Measurements from ENCODE around the gene LGALS1. TPM values are rescaled to one million over a fixed set of nuclear protein-coding genes. Genes with fewer than 3 reads are reported as not detected.

The LGALS1 gene
- total RNA-seq, 1 experiment from 2014 or later = 269 TPM

- intact Hi-C loops (cut with micrococcal nuclease; ENCODE audit: unreplicated experiment) = no loop called here
- no peaks in the 10 kb centered on the region for H3K36me3 ChIP-seq (ENCODE audit: insufficient read depth, low read length, poor library complexity, severe bottlenecking)
- BruUV-seq (replicated peaks) = no TSS peak
- no peak overlapping the region for H3K4me3 ChIP-seq (ENCODE audit: low read depth, low read length, poor library complexity, severe bottlenecking)
- no peaks in the 10 kb centered on the region for H3K4me1 ChIP-seq (ENCODE audit: insufficient read depth, low read length, poor library complexity, severe bottlenecking)
- no peak overlapping the region for H3K27ac ChIP-seq (ENCODE audit: low read depth, low read length, poor library complexity, severe bottlenecking)
- CTCF ChIA-PET = no interaction called here
- H3K27me3 ChIP-seq (replicated peaks; ENCODE audit: insufficient read depth, low read depth, low read length, poor library complexity) = no peaks in the 10 kb centered on the region
- no peak for DNase-seq (ENCODE audit: low spot score)
- H3K9me3 ChIP-seq (ENCODE audit: low read depth, low read length, poor library complexity, severe bottlenecking) = no peaks in the 10 kb centered on the region
- POLR2A ChIA-PET (ENCODE audit: low non-redundant PET) = no interaction called here
- TF ChIP-seq CTCF (conservative IDR thresholded peaks at IDR 0.05; ENCODE audit: low read depth, low read length) (no peak), EZH2 (IDR thresholded peaks at IDR 0.05; ENCODE audit: borderline replicate concordance, low read depth, low read length, poor library complexity, severe bottlenecking) (no peak)
Measured at GRCh38 chr22:37708580-37709444, 33.4 kb downstream of the LGALS1 start.

- DNase-seq (ENCODE audit: low spot score) = no peak
- Histone ChIP-seq H3K9me3 (ENCODE audit: low read depth, low read length, poor library complexity, severe bottlenecking) (no peaks in the 10 kb centered on the region), H3K4me3 (ENCODE audit: low read depth, low read length, poor library complexity, severe bottlenecking) (no peak overlapping the region), H3K27me3 (replicated peaks; ENCODE audit: insufficient read depth, low read depth, low read length, poor library complexity) (no peaks in the 10 kb centered on the region), H3K36me3 (ENCODE audit: insufficient read depth, low read length, poor library complexity, severe bottlenecking) (no peaks in the 10 kb centered on the region), H3K4me1 (ENCODE audit: insufficient read depth, low read length, poor library complexity, severe bottlenecking) (no peaks in the 10 kb centered on the region), H3K27ac (ENCODE audit: low read depth, low read length, poor library complexity, severe bottlenecking) (no peak overlapping the region)
- no TSS peak for BruUV-seq (replicated peaks)
- intact Hi-C loops (cut with micrococcal nuclease; ENCODE audit: unreplicated experiment) = no loop called here
- CTCF ChIA-PET = no interaction called here
- TF ChIP-seq EZH2 (IDR thresholded peaks at IDR 0.05; ENCODE audit: borderline replicate concordance, low read depth, low read length, poor library complexity, severe bottlenecking) (no peak), CTCF (conservative IDR thresholded peaks at IDR 0.05; ENCODE audit: low read depth, low read length) (no peak)
- POLR2A ChIA-PET (ENCODE audit: low non-redundant PET) = no interaction called here
Measured at GRCh38 chr22:37709445-37709765, 34.0 kb downstream of the LGALS1 start.

- no peaks in the 10 kb centered on the region for H3K9me3 ChIP-seq (ENCODE audit: low read depth, low read length, poor library complexity, severe bottlenecking)
- ChIA-PET POLR2A (ENCODE audit: low non-redundant PET) (no interaction called here), CTCF (no interaction called here)
- intact Hi-C loops (cut with micrococcal nuclease; ENCODE audit: unreplicated experiment) = no loop called here
- no peaks in the 10 kb centered on the region for H3K36me3 ChIP-seq (ENCODE audit: insufficient read depth, low read length, poor library complexity, severe bottlenecking)
- no peaks in the 10 kb centered on the region for H3K4me1 ChIP-seq (ENCODE audit: insufficient read depth, low read length, poor library complexity, severe bottlenecking)
- H3K27ac ChIP-seq (ENCODE audit: low read depth, low read length, poor library complexity, severe bottlenecking) = no peak overlapping the region
- DNase-seq (ENCODE audit: low spot score) = no peak
- BruUV-seq (replicated peaks) = no TSS peak
- H3K27me3 ChIP-seq (replicated peaks; ENCODE audit: insufficient read depth, low read depth, low read length, poor library complexity) = no peaks in the 10 kb centered on the region
- no peak overlapping the region for H3K4me3 ChIP-seq (ENCODE audit: low read depth, low read length, poor library complexity, severe bottlenecking)
- TF ChIP-seq CTCF (conservative IDR thresholded peaks at IDR 0.05; ENCODE audit: low read depth, low read length) = no peak
- no peak for TF ChIP-seq EZH2 (IDR thresholded peaks at IDR 0.05; ENCODE audit: borderline replicate concordance, low read depth, low read length, poor library complexity, severe bottlenecking)
Measured at GRCh38 chr22:37710675-37711074, 35.2 kb downstream of the LGALS1 start.

Measured in A673 (cell line).